Endothelial cell of umbilical vein (primary cell): ENCODE data around the gene LAMA4. TPM values are rescaled to one million over a fixed set of nuclear protein-coding genes. Genes with fewer than 3 reads are reported as not detected.

ENCODE experiments used
- BruUV-seq: library from RNA; stranded (reverse); fragments of 400-500 nt; replicated peaks from 2 replicates; lab custom pipeline; 2021; lab: Mats Ljungman, UMichigan
- CTCF ChIA-PET: fragments of 300-600, 350-600 bp; sonication (Branson Sonifier 250); formaldehyde crosslinking; loops from one replicate; lab custom pipeline; 2021; ENCODE audit warnings: antibody characterized with exemption, inconsistent platforms; lab: Charles Lee
- POLR2A ChIA-PET: fragments of 300-600, 350-600 bp; sonication (Branson Sonifier 250); formaldehyde crosslinking; loops from one replicate; lab custom pipeline; 2021; ENCODE audit warnings: antibody characterized with exemption, inconsistent platforms; lab: Charles Lee
- DNase-seq: peaks from one replicate; pipeline ENCODE4 v3.0.0-alpha.2; 2011; ENCODE audit warnings: low read depth, low spot score
- FAIRE-seq: peaks from 2 replicates; lab custom pipeline; 2011; peaks lifted over from hg19 to GRCh38; lab: Jason Lieb, UNC
- H2AFZ ChIP-seq: 2 replicates; pipeline ENCODE4 v1.6.0; 2012; ENCODE audit warnings: low read depth, low read length, control low read depth, inconsistent platforms
- H3K27ac ChIP-seq: 2 replicates; pipeline ENCODE4 v1.5.1; 2011; ENCODE audit warnings: low read depth, mild to moderate bottlenecking, control low read depth, low read length, moderate library complexity; ENCODE audit not compliant: insufficient read depth
- H3K27me3 ChIP-seq, 2 experiments: 2 replicates each; pipeline versions ENCODE4 v1.6.0 to v1.6.1; 2011; ENCODE audit warnings: low read length in 2 of 2, mixed read lengths in 1 of 2; ENCODE audit not compliant: control insufficient read depth in 2 of 2, insufficient read depth in 2 of 2
- H3K36me3 ChIP-seq, 2 experiments: 2 replicates in 1 of 2; 3 replicates in 1 of 2; pipeline ENCODE4 v1.5.1; 2011; ENCODE audit warnings: low read length in 2 of 2, mild to moderate bottlenecking in 1 of 2, moderate library complexity in 1 of 2; ENCODE audit not compliant: control insufficient read depth in 2 of 2, insufficient read depth in 2 of 2; ENCODE audit errors: extremely low read depth in 1 of 2
- H3K4me1 ChIP-seq: 3 replicates; pipeline ENCODE4 v1.5.1; 2011; ENCODE audit warnings: mild to moderate bottlenecking, low read length; ENCODE audit not compliant: control insufficient read depth, insufficient read depth; ENCODE audit errors: extremely low read depth
- H3K4me2 ChIP-seq: 2 replicates; pipeline ENCODE4 v1.6.1; 2011; ENCODE audit warnings: low read length, control low read depth, mixed read lengths; ENCODE audit not compliant: insufficient read depth
- H3K4me3 ChIP-seq, 3 experiments: fragments of 200-600 bp in 1 of 3; sonication (generic), shearing (Covaris generic) in 1 of 3; replicated peaks in 1 of 3; 2 replicates each; pipeline ENCODE4 v1.5.1; 2011 to 2016; ENCODE audit warnings: control low read depth in 3 of 3, low read length in 3 of 3, mild to moderate bottlenecking in 2 of 3, inconsistent platforms in 1 of 3, low read depth in 1 of 3, moderate library complexity in 1 of 3; ENCODE audit not compliant: insufficient read depth in 1 of 3
- H3K79me2 ChIP-seq: 2 replicates; pipeline ENCODE4 v1.6.0; 2012; ENCODE audit warnings: low read length, inconsistent platforms; ENCODE audit not compliant: control insufficient read depth, insufficient read depth
- H3K9ac ChIP-seq: replicated peaks from 2 replicates; pipeline ENCODE3; 2011; ENCODE audit warnings: low read length, control low read depth; ENCODE audit not compliant: insufficient read depth; ENCODE audit errors: extremely low read depth
- H3K9me1 ChIP-seq: replicated peaks from 3 replicates; pipeline ENCODE4 v1.6.0; 2011; ENCODE audit warnings: mild to moderate bottlenecking, low read length; ENCODE audit not compliant: control insufficient read depth, insufficient read depth; ENCODE audit errors: extremely low read depth
- H3K9me3 ChIP-seq: replicated peaks from 2 replicates; pipeline ENCODE4 v1.5.1; 2012; ENCODE audit warnings: low read length, inconsistent platforms; ENCODE audit not compliant: control insufficient read depth, insufficient read depth
- H4K20me1 ChIP-seq: replicated peaks from 2 replicates; pipeline ENCODE3; 2011; ENCODE audit warnings: mild to moderate bottlenecking, low read length; ENCODE audit not compliant: control insufficient read depth, insufficient read depth; ENCODE audit errors: extremely low read depth
- EZH2 ChIP-seq: IDR thresholded peaks from 2 replicates; pipeline ENCODE4 v1.6.1; 2012; ENCODE audit warnings: borderline replicate concordance, low read depth, mild to moderate bottlenecking, moderate library complexity, low read length, inconsistent platforms; ENCODE audit not compliant: severe bottlenecking
- FOS ChIP-seq: IDR thresholded peaks from 2 replicates; pipeline ENCODE4 v1.6.1; 2011; ENCODE audit warnings: mild to moderate bottlenecking, low read length, moderate library complexity, borderline replicate concordance; ENCODE audit not compliant: insufficient read depth
- GATA2 ChIP-seq: IDR thresholded peaks from 2 replicates; pipeline ENCODE4 v1.7.0; 2011; ENCODE audit warnings: low read depth, mild to moderate bottlenecking, moderate library complexity, mixed read lengths, low read length; ENCODE audit not compliant: insufficient read length, insufficient read depth
- JUN ChIP-seq: IDR thresholded peaks from 2 replicates; pipeline ENCODE4 v1.6.1; 2011; ENCODE audit warnings: borderline replicate concordance, low read depth; ENCODE audit not compliant: insufficient read length, insufficient read depth
- MAX ChIP-seq: IDR thresholded peaks from 2 replicates; pipeline ENCODE4 v1.6.1; 2011; ENCODE audit not compliant: insufficient read depth, insufficient read length
- MYC ChIP-seq: IDR thresholded peaks from one replicate; pipeline ENCODE4 v1.6.1; 2011; ENCODE audit warnings: mild to moderate bottlenecking, low read depth, low read length
- POLR2A ChIP-seq: IDR thresholded peaks from 2 replicates; pipeline ENCODE4 v1.6.1; 2012; ENCODE audit warnings: low read depth, mild to moderate bottlenecking, control low read depth, low read length
- POLR2AphosphoS5 ChIP-seq: IDR thresholded peaks from 2 replicates; pipeline ENCODE4 v1.6.1; 2012; ENCODE audit warnings: low read depth, mild to moderate bottlenecking, control low read depth, low read length, moderate library complexity; ENCODE audit not compliant: insufficient read depth
- dilution Hi-C: fragments of 300-500 bp; cut with MboI; formaldehyde crosslinking; loops from one replicate; pipeline ENCODE4 v1.15.0; 2019; ENCODE audit warnings: low sequenced_read_pairs; ENCODE audit not compliant: extremely low pct_ligation_motif_present
- intact Hi-C: fragments of 100-400 bp; cut with micrococcal nuclease; formaldehyde crosslinking; loops from one replicate; pipeline ENCODE4 v1.10.0; 2022
- polyA plus RNA-seq, 4 experiments: library from polyadenylated mRNA; depleted of rRNA in 3 of 4; stranded (reverse) in 3 of 4; unstranded in 1 of 4; fragments of >200 nt; gene quantifications; 2 replicates each; pipeline versions ENCODE4 v1.2.1 to v1.2.3, GENCODE V29; 2011 to 2012; ENCODE audit warnings: missing spikeins in 1 of 4
- total RNA-seq: library from RNA; stranded (reverse); gene quantifications from 2 replicates; pipeline ENCODE4 v1.2.3, GENCODE V29; 2021
- TF ChIP-seq, protein P1 (sequence below), 2 donors: IDR thresholded peaks; 1 replicate in 1 of 2; 2 replicates in 1 of 2; pipeline ENCODE4 v1.5.1; 2011; ENCODE audit warnings: low read length in 2 of 2, mild to moderate bottlenecking in 2 of 2, moderate library complexity in 2 of 2, control low read depth in 1 of 2, inconsistent platforms in 1 of 2, low read depth in 1 of 2; ENCODE audit not compliant: insufficient read depth in 1 of 2; ENCODE audit errors: extremely low read depth in 1 of 2

Gene LAMA4
- total and polyA plus RNA-seq, 2 donors (not counting 3 experiments of a cell fraction or from before 2014, with no cell fraction given): 384 to 629 TPM

- FAIRE-seq: no peak
- H3K9me1 ChIP-seq: no peaks in the 10 kb centered on the region
- H3K27me3 ChIP-seq: no peaks in the 10 kb centered on the region
- H3K79me2 ChIP-seq: no peaks in the 10 kb centered on the region
- intact Hi-C loops: no loop called here
- dilution Hi-C loops: no loop called here
- H3K9me3 ChIP-seq: no peaks in the 10 kb centered on the region
- ChIA-PET CTCF (interaction anchor here (1.4 kb wide), 2 partner anchors 22 to 1007 kb away, joined by 3 read pairs; partner anchors contain the start of genes FAM229B and TUBE1), POLR2A (no interaction called here)
- H3K4me1 ChIP-seq: no peaks in the 10 kb centered on the region
- no peak overlapping the region for H3K4me3 ChIP-seq
- H3K27ac ChIP-seq: no peak overlapping the region
- TF ChIP-seq POLR2A: no peak
- no peak for TF ChIP-seq MYC
- TF ChIP-seq, protein P1, sequence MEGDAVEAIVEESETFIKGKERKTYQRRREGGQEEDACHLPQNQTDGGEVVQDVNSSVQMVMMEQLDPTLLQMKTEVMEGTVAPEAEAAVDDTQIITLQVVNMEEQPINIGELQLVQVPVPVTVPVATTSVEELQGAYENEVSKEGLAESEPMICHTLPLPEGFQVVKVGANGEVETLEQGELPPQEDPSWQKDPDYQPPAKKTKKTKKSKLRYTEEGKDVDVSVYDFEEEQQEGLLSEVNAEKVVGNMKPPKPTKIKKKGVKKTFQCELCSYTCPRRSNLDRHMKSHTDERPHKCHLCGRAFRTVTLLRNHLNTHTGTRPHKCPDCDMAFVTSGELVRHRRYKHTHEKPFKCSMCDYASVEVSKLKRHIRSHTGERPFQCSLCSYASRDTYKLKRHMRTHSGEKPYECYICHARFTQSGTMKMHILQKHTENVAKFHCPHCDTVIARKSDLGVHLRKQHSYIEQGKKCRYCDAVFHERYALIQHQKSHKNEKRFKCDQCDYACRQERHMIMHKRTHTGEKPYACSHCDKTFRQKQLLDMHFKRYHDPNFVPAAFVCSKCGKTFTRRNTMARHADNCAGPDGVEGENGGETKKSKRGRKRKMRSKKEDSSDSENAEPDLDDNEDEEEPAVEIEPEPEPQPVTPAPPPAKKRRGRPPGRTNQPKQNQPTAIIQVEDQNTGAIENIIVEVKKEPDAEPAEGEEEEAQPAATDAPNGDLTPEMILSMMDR (IDR thresholded peaks at IDR 0.05; ENCODE audit: extremely low read depth in 1 of 2, insufficient read depth in 1 of 2, low read depth in 1 of 2, low read length in 2 of 2): no peak
- TF ChIP-seq FOS: no peak
- TF ChIP-seq JUN: no peak
- no peak for TF ChIP-seq EZH2
- TF ChIP-seq POLR2AphosphoS5: no peak
- TF ChIP-seq MAX: no peak
- TF ChIP-seq GATA2: no peak
- no peak overlapping the region for H2AFZ ChIP-seq
- DNase-seq: no peak
- no peaks in the 10 kb centered on the region for H4K20me1 ChIP-seq
- H3K4me2 ChIP-seq: no peak overlapping the region
- no peak overlapping the region for H3K9ac ChIP-seq
- H3K36me3 ChIP-seq: no peaks in the 10 kb centered on the region
- no TSS peak for BruUV-seq
Observed at GRCh38 chr6:112065426-112065986, 188.9 kb downstream of the LAMA4 start.
